ENCODE results near the gene SPATA13.
"Not testable (repeated sequence)": the region's sequence is repeated elsewhere in the genome, so short reads cannot be mapped to it uniquely, and the experiment has no call there.

Gene SPATA13

DNA sequence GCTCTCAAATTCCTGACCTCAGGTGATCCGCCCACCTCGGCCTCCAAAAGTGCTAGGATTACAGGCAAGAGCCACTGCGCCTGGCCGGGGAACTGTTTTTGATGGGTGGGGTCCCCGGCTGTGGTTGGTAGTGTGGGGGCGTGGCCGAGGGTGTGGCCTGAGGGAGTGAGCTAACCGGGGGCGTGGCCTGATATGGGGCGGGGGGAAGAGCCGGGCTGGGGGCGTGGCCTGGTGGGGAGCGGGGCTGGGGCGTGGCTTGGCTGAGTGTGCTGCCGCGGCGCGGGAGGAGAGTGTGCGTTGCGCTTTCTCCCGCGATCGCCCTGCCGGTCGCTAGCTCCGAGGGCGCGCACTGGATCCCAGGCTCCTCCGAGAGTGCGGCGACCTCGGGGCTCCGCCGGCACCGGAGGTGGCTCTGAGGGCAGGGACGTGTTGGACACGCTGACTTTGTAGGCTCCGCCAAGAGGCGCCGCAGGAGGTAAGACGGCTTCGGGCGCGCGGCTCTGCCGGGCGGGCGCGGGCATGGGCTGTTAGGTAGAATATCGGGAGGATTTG, at the start of gene SPATA13:
Gene SPATA13 (plus strand): TSS at position 263 of the 552 bp plus-strand sequence. CDS start 62,210 bp downstream, outside the sequence.
- Histone ChIP-seq H3K4me3 (ENCODE audit: low read length) (peak within 1 kb of the TSS; percentile 88), H3K36me3 (ENCODE audit: insufficient read depth, low read depth, low read length) (peaks cover 9% of the 10 kb centered on the region; the same call in 1 of the 2 replicates), H3K27me3 (ENCODE audit: insufficient read depth, low read length) (peaks cover 35% of the 10 kb centered on the region), H3K27ac (ENCODE audit: low read length) (no peak within 1 kb of the TSS), H3K9me3 (ENCODE audit: insufficient read depth, low read depth, low read length) (no peaks in the 10 kb centered on the region), H3K4me1 (ENCODE audit: insufficient read depth, low read length) (peaks cover 32% of the 10 kb centered on the region), H3K9ac (ENCODE audit: low read depth, low read length) (peak within 1 kb of the TSS; percentile 80; the same call in 1 of the 2 replicates)

DNA sequence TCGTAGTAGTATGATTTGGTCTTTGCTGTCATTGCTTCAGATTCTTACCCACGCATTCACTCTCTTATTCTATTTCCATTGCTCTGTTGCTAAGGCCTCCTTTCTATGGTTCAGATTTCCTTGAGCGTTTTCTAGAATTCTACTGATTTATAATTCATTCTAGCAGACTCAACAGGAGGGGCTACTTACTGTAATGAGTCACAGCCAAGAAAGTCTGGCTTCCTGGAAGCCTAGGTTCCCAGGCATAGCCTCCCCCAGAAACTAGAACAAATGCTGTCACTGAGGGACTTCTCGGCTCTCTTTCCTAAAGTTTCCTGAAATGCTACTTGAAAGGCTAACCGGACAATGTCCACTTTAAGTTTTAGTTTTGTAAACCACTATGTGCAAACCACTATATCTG, 47.7 kb upstream of the SPATA13 start:
- H3K27me3 ChIP-seq (ENCODE audit: insufficient read depth, low read length), result no peaks in the 10 kb centered on the region
- no peak overlapping the region for H3K27ac ChIP-seq (ENCODE audit: low read length)
- no peaks in the 10 kb centered on the region for H3K9me3 ChIP-seq (ENCODE audit: insufficient read depth, low read depth, low read length)
- no peaks in the 10 kb centered on the region for H3K4me1 ChIP-seq (ENCODE audit: insufficient read depth, low read length)
- no peak overlapping the region for H3K4me3 ChIP-seq (ENCODE audit: low read length)
- H3K9ac ChIP-seq (ENCODE audit: low read depth, low read length), result no peak overlapping the region
- no peaks in the 10 kb centered on the region for H3K36me3 ChIP-seq (ENCODE audit: insufficient read depth, low read depth, low read length)

- Histone ChIP-seq H3K27me3 (ENCODE audit: insufficient read depth, low read length) (no peaks in the 10 kb centered on the region), H3K4me3 (ENCODE audit: low read length) (no peak overlapping the region), H3K27ac (ENCODE audit: low read length) (no peak overlapping the region), H3K36me3 (ENCODE audit: insufficient read depth, low read depth, low read length) (no peaks in the 10 kb centered on the region), H3K4me1 (ENCODE audit: insufficient read depth, low read length) (peaks cover 10% of the 10 kb centered on the region; the same call in 1 of the 2 replicates), H3K9ac (ENCODE audit: low read depth, low read length) (no peak overlapping the region), H3K9me3 (ENCODE audit: insufficient read depth, low read depth, low read length) (no peaks in the 10 kb centered on the region)
These were observed 44.8 kb upstream of the SPATA13 start for GRCh38 chr13:24115671-24116070.

DNA sequence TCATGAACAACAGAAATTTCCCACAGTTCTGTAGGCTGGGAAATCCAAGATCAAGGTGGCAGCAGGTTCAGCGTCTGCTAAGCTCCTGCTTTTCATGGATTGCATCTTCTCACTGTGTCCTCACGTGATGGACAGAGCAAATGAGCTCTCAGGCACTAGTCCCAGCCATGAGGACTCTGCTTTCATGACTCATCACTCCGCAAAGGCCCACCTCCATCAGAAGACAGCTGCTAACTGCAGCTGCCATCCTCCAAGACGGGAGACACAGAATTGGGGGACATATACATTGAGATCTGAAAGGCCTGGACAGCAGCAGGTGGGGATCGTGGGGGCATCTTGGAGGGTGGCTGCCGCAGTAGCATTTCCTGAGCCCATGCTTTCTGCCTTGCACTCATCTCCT, 44.4 kb upstream of the SPATA13 start:
- Histone ChIP-seq H3K27me3 (ENCODE audit: insufficient read depth, low read length) (no peaks in the 10 kb centered on the region), H3K4me1 (ENCODE audit: insufficient read depth, low read length) (peaks cover 10% of the 10 kb centered on the region; the same call in 1 of the 2 replicates), H3K9me3 (ENCODE audit: insufficient read depth, low read depth, low read length) (no peaks in the 10 kb centered on the region), H3K4me3 (ENCODE audit: low read length) (no peak overlapping the region), H3K36me3 (ENCODE audit: insufficient read depth, low read depth, low read length) (no peaks in the 10 kb centered on the region), H3K27ac (ENCODE audit: low read length) (no peak overlapping the region), H3K9ac (ENCODE audit: low read depth, low read length) (no peak overlapping the region)

DNA sequence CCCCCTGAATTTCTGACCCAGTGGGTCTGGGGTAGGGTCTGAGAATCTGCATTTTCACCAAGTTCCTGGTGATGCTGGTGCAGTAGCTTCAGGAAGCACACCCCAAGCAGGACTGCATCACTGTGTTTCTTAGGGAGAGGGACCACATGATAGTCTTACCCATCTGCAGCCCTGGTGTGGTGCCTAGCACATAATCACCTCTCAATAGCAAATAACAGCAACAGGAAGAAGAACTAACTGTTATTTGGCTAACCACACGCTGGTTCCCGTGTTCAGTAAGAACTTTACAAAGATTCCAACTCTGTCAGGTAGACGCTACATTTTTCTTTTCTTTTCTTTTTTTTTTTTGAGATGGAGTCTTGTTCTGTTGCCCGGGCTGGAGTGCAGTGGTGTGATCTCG, 41.9 kb upstream of the SPATA13 start:
- peaks cover 10% of the 10 kb centered on the region; the same call in 1 of the 2 replicates for H3K4me1 ChIP-seq (ENCODE audit: insufficient read depth, low read length)
- no peaks in the 10 kb centered on the region for H3K9me3 ChIP-seq (ENCODE audit: insufficient read depth, low read depth, low read length)
- no peak overlapping the region for H3K9ac ChIP-seq (ENCODE audit: low read depth, low read length)
- H3K27me3 ChIP-seq (ENCODE audit: insufficient read depth, low read length), result no peaks in the 10 kb centered on the region
- H3K36me3 ChIP-seq (ENCODE audit: insufficient read depth, low read depth, low read length), result no peaks in the 10 kb centered on the region
- H3K4me3 ChIP-seq (ENCODE audit: low read length), result no peak overlapping the region
- H3K27ac ChIP-seq (ENCODE audit: low read length), result no peak overlapping the region

DNA sequence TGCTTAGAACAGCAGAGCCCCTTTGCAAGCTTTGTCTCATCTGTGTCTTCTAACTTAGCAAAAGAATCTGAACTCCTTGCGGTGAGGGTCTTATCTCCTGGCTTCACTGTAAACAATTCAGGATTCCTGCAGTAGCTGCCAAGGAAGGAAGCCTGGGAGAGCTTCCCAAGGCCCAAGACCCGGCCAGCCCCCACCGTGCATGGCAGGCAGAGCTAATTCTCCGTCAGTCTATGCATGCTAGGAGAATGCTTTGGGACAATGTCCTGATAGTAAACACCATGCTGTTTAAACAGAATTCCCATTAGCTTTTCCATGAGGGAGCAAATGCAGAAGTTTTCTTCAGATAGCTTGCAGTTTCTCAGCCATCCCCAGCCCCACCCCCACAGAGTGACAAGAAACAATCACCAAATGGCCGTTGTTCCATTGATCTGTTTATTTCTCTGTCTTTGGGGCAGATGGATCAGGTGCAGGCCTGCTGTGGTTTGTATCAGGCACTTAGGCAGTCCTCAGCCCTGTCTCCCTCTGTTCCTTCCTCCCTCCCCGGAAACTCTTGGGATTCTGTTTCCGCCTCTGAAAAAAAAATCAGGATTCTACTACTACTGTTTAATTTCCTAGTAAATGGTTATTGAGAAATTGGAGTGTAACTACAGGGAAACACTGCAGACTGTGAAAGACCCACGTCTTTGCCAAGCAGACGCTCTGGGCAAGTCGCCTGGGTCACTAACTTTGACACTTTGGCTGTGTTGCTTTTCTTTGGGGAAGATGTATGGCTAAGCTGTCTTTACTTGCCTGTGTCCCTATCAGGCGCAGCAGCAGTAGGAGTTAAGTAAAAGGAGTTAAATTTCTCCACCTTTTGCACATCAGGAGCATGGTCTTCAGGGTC, 40.7 kb upstream of the SPATA13 start:
- Histone ChIP-seq H3K27me3 (ENCODE audit: insufficient read depth, low read length) (no peaks in the 10 kb centered on the region), H3K4me3 (ENCODE audit: low read length) (no peak overlapping the region), H3K36me3 (ENCODE audit: insufficient read depth, low read depth, low read length) (no peaks in the 10 kb centered on the region), H3K9ac (ENCODE audit: low read depth, low read length) (no peak overlapping the region), H3K27ac (ENCODE audit: low read length) (no peak overlapping the region), H3K9me3 (ENCODE audit: insufficient read depth, low read depth, low read length) (no peaks in the 10 kb centered on the region), H3K4me1 (ENCODE audit: insufficient read depth, low read length) (peaks cover 13% of the 10 kb centered on the region; the same call in 1 of the 2 replicates)

DNA sequence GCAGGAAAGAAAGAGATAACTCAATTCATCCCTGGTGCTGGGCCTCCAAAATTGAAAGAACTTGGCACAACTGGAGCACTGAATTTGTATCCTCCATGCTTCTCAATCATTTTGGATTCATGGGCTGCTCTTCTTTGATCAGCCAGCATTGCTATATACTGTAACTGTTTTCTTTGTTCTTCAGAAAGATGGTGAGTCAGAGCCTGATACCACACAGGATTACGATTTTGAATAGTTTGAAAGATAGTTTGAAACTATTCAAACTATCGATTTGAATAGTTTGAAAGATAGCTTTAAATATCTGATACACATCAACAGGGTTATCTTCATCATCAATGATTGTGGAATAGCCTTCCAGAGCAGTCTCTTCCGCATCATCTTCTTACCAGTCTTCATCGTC, 38.5 kb upstream of the SPATA13 start:
- not testable (repeated sequence) for H3K27ac ChIP-seq (ENCODE audit: low read length); H3K36me3 ChIP-seq (ENCODE audit: insufficient read depth, low read depth, low read length); H3K9ac ChIP-seq (ENCODE audit: low read depth, low read length); H3K4me3 ChIP-seq (ENCODE audit: low read length); H3K9me3 ChIP-seq (ENCODE audit: insufficient read depth, low read depth, low read length); H3K27me3 ChIP-seq (ENCODE audit: insufficient read depth, low read length)
- peaks cover 15% of the 10 kb centered on the region; the same call in 1 of the 2 replicates for H3K4me1 ChIP-seq (ENCODE audit: insufficient read depth, low read length)

DNA sequence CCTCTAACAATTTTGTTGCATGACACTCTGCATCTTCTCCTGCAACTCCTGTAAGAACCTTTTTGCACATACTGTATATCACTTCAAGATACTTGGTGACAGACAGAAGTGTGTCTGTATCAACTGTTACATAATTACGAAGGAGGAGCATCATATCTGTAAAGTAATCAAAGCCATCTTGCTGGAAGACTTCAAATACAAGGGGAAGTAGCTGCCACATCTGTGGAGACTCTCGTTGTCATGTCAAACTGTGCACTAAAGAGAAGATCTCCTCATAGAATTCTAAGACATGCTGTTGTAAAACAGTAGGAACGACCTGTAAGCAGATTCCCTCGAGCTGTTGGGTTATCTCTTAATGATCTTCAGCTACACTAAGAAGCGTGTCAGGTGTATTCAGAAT, 38.0 kb upstream of the SPATA13 start:
- Histone ChIP-seq H3K4me1 (ENCODE audit: insufficient read depth, low read length) (peaks cover 19% of the 10 kb centered on the region), H3K27ac (ENCODE audit: low read length) (no peak overlapping the region), H3K9me3 (ENCODE audit: insufficient read depth, low read depth, low read length) (no peaks in the 10 kb centered on the region), H3K36me3 (ENCODE audit: insufficient read depth, low read depth, low read length) (no peaks in the 10 kb centered on the region), H3K27me3 (ENCODE audit: insufficient read depth, low read length) (no peaks in the 10 kb centered on the region), H3K4me3 (ENCODE audit: low read length) (no peak overlapping the region), H3K9ac (ENCODE audit: low read depth, low read length) (no peak overlapping the region)

- no peak overlapping the region for H3K4me3 ChIP-seq (ENCODE audit: low read length)
- H3K4me1 ChIP-seq (ENCODE audit: insufficient read depth, low read length), result peaks cover 19% of the 10 kb centered on the region
- H3K9ac ChIP-seq (ENCODE audit: low read depth, low read length), result no peak overlapping the region
These were observed 36.8 kb upstream of the SPATA13 start for GRCh38 chr13:24123761-24124160.

GRCh38 chr13:24124789-24125476, 35.6 kb upstream of the SPATA13 start:
- Histone ChIP-seq H3K4me3 (ENCODE audit: low read length) (no peak overlapping the region), H3K27me3 (ENCODE audit: insufficient read depth, low read length) (no peaks in the 10 kb centered on the region), H3K9ac (ENCODE audit: low read depth, low read length) (no peak overlapping the region), H3K9me3 (ENCODE audit: insufficient read depth, low read depth, low read length) (no peaks in the 10 kb centered on the region), H3K36me3 (ENCODE audit: insufficient read depth, low read depth, low read length) (no peaks in the 10 kb centered on the region), H3K27ac (ENCODE audit: low read length) (no peak overlapping the region), H3K4me1 (ENCODE audit: insufficient read depth, low read length) (peaks cover 12% of the 10 kb centered on the region)

More at GRCh38 chr13:24123761-24124160, 36.8 kb upstream of the SPATA13 start:
- Histone ChIP-seq H3K9me3 (ENCODE audit: insufficient read depth, low read depth, low read length) (no peaks in the 10 kb centered on the region), H3K27ac (ENCODE audit: low read length) (no peak overlapping the region), H3K36me3 (ENCODE audit: insufficient read depth, low read depth, low read length) (no peaks in the 10 kb centered on the region), H3K27me3 (ENCODE audit: insufficient read depth, low read length) (no peaks in the 10 kb centered on the region)

- Histone ChIP-seq H3K36me3 (ENCODE audit: insufficient read depth, low read depth, low read length) (no peaks in the 10 kb centered on the region), H3K4me1 (ENCODE audit: insufficient read depth, low read length) (peaks cover 9% of the 10 kb centered on the region), H3K9ac (ENCODE audit: low read depth, low read length) (no peak overlapping the region), H3K27me3 (ENCODE audit: insufficient read depth, low read length) (no peaks in the 10 kb centered on the region), H3K27ac (ENCODE audit: low read length) (no peak overlapping the region), H3K9me3 (ENCODE audit: insufficient read depth, low read depth, low read length) (peaks cover 9% of the 10 kb centered on the region; the same call in 1 of the 2 replicates), H3K4me3 (ENCODE audit: low read length) (no peak overlapping the region)
These were observed 33.3 kb upstream of the SPATA13 start for GRCh38 chr13:24127116-24127631.

Measured in iPS-20b (cell line).